Measurements from ENCODE around the gene PSMB1.
"Not testable (repeated sequence)": the region's sequence is repeated elsewhere in the genome, so short reads cannot be mapped to it uniquely, and the experiment has no call there.

DNA sequence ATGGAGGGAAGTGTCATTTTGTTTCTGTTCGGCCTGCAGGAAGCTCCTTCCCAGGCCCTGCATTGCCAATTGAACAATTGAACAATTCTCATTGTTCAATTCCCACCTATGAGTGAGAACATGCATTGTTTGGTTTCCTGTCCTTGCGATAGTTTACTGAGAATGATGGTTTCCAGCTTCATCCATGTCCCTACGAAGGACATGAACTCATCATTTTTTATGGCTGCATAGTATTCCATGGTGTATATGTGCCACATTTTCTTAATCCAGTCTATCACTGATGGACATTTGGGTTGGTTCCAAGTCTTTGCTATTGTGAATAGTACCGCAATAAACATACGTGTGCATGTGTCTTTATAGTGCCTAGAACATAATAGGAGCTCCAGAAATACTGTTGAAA, 25.1 kb downstream of the PSMB1 start:
- TF ChIP-seq, protein P1, sequence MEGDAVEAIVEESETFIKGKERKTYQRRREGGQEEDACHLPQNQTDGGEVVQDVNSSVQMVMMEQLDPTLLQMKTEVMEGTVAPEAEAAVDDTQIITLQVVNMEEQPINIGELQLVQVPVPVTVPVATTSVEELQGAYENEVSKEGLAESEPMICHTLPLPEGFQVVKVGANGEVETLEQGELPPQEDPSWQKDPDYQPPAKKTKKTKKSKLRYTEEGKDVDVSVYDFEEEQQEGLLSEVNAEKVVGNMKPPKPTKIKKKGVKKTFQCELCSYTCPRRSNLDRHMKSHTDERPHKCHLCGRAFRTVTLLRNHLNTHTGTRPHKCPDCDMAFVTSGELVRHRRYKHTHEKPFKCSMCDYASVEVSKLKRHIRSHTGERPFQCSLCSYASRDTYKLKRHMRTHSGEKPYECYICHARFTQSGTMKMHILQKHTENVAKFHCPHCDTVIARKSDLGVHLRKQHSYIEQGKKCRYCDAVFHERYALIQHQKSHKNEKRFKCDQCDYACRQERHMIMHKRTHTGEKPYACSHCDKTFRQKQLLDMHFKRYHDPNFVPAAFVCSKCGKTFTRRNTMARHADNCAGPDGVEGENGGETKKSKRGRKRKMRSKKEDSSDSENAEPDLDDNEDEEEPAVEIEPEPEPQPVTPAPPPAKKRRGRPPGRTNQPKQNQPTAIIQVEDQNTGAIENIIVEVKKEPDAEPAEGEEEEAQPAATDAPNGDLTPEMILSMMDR (conservative IDR thresholded peaks at IDR 0.05) = not testable (repeated sequence)
- not testable (repeated sequence) for TF ChIP-seq ZFX (IDR thresholded peaks at IDR 0.05)

Measured in C4-2B (cell line).